H1 (cell line): Measurements from ENCODE around the gene STK11. TPM values are rescaled to one million over a fixed set of nuclear protein-coding genes. Genes with fewer than 3 reads are reported as not detected.

Experiments
- CTCF ChIA-PET: fragments of 300-600 bp; sonication (Branson Sonifier 250); formaldehyde crosslinking; loops from one replicate; lab custom pipeline; 2021; ENCODE audit not compliant: partially characterized antibody; lab: Charles Lee
- POLR2A ChIA-PET: fragments of 300-600 bp; sonication (Branson Sonifier 250); formaldehyde crosslinking; loops from one replicate; lab custom pipeline; 2021; ENCODE audit warnings: inconsistent platforms; ENCODE audit not compliant: partially characterized antibody; lab: Charles Lee
- DNase-seq, 2 experiments: peaks; one replicate each; pipeline versions ENCODE4 v3.0.0 to v3.0.0-alpha.2; 2010 to 2022; ENCODE audit warnings: low spot score in 2 of 2, low read depth in 1 of 2, mixed read lengths in 1 of 2
- FAIRE-seq: peaks from 2 replicates; lab custom pipeline; 2011; peaks lifted over from hg19 to GRCh38; lab: Jason Lieb, UNC
- H2AFZ ChIP-seq: 2 replicates; pipeline ENCODE4 v1.8.1; 2012; ENCODE audit warnings: low read length, inconsistent platforms
- H2AK5ac ChIP-seq: 2 replicates; pipeline ENCODE4 v1.6.1; 2013; ENCODE audit warnings: low read depth, low read length
- H2BK120ac ChIP-seq: replicated peaks from 2 replicates; pipeline ENCODE3; 2013; ENCODE audit warnings: low read depth, low read length, inconsistent platforms
- H2BK12ac ChIP-seq: 2 replicates; pipeline ENCODE4 v1.6.1; 2013; ENCODE audit warnings: low read depth, low read length
- H2BK15ac ChIP-seq: 2 replicates; pipeline ENCODE4 v1.6.1; 2013; ENCODE audit warnings: low read length
- H2BK20ac ChIP-seq: 2 replicates; pipeline ENCODE4 v1.6.1; 2013; ENCODE audit warnings: low read length
- H2BK5ac ChIP-seq: 2 replicates; pipeline ENCODE4 v1.6.1; 2013; ENCODE audit warnings: low read depth, low read length
- H3K14ac ChIP-seq: 2 replicates; pipeline ENCODE4 v1.6.1; 2013; ENCODE audit warnings: inconsistent platforms; ENCODE audit not compliant: insufficient read length
- H3K18ac ChIP-seq: 2 replicates; pipeline ENCODE4 v1.6.1; 2013; ENCODE audit warnings: low read length; ENCODE audit errors: extremely low read depth
- H3K23ac ChIP-seq: 2 replicates; pipeline ENCODE4 v1.6.1; 2013; ENCODE audit warnings: inconsistent platforms; ENCODE audit not compliant: insufficient read length
- H3K23me2 ChIP-seq: 2 replicates; pipeline ENCODE4 v1.6.1; 2013; ENCODE audit warnings: low read depth, low read length
- H3K27ac ChIP-seq: 2 replicates; pipeline ENCODE4 v1.6.1; 2011; ENCODE audit warnings: low read depth, low read length, inconsistent platforms
- H3K27me3 ChIP-seq, 4 experiments: replicated peaks in 1 of 4; 1 replicate in 1 of 4; 2 replicates in 3 of 4; pipeline versions ENCODE4 v1.6.1 to v1.8.1; 2011 to 2013; ENCODE audit warnings: low read length in 3 of 4, mild to moderate bottlenecking in 3 of 4, inconsistent platforms in 2 of 4, mixed read lengths in 2 of 4, moderate library complexity in 1 of 4; ENCODE audit not compliant: control insufficient read depth in 3 of 4, insufficient read depth in 3 of 4; ENCODE audit errors: extremely low read depth in 1 of 4
- H3K36me3 ChIP-seq, 4 experiments: 2 replicates each; pipeline versions ENCODE4 v1.6.1 to v1.8.1; 2011 to 2013; ENCODE audit warnings: mild to moderate bottlenecking in 4 of 4, low read length in 3 of 4, moderate library complexity in 2 of 4, control low read depth in 1 of 4, inconsistent platforms in 1 of 4; ENCODE audit not compliant: insufficient read depth in 4 of 4, control insufficient read depth in 2 of 4
- H3K4ac ChIP-seq: replicated peaks from 2 replicates; pipeline ENCODE3; 2013; ENCODE audit warnings: low read length, low read depth, mixed read lengths, inconsistent platforms; ENCODE audit not compliant: insufficient read length
- H3K4me1 ChIP-seq, 4 experiments: replicated peaks in 1 of 4; 1 replicate in 1 of 4; 2 replicates in 3 of 4; pipeline versions ENCODE4 v1.6.1 to v1.8.1; 2011 to 2013; ENCODE audit warnings: low read length in 3 of 4, inconsistent platforms in 2 of 4, mixed read lengths in 1 of 4; ENCODE audit not compliant: insufficient read depth in 4 of 4, control insufficient read depth in 3 of 4
- H3K4me2 ChIP-seq, 2 experiments: 2 replicates each; pipeline versions ENCODE4 v1.6.1 to v1.8.1; 2011 to 2013; ENCODE audit warnings: low read depth in 2 of 2, low read length in 2 of 2, control low read depth in 1 of 2, inconsistent platforms in 1 of 2, mild to moderate bottlenecking in 1 of 2; ENCODE audit not compliant: insufficient read depth in 1 of 2
- H3K4me3 ChIP-seq, 4 experiments: fragments of 200-600, 300-600 bp in 1 of 4; sonication (generic), shearing (Covaris generic), sonication (Bioruptor Twin) in 1 of 4; 2 replicates each; pipeline versions ENCODE4 v1.5.1 to v1.8.1; 2011 to 2016; ENCODE audit warnings: low read length in 4 of 4, low read depth in 3 of 4, control low read depth in 2 of 4, inconsistent platforms in 2 of 4, mild to moderate bottlenecking in 2 of 4, mixed read lengths in 1 of 4, moderate library complexity in 1 of 4; ENCODE audit not compliant: insufficient read depth in 2 of 4; ENCODE audit errors: extremely low read depth in 1 of 4
- H3K56ac ChIP-seq: replicated peaks from 2 replicates; pipeline ENCODE3; 2013; ENCODE audit warnings: low read depth, mild to moderate bottlenecking, mixed read lengths, low read length, inconsistent platforms; ENCODE audit not compliant: insufficient read length
- H3K79me1 ChIP-seq: 2 replicates; pipeline ENCODE4 v1.6.1; 2013; ENCODE audit warnings: low read depth, low read length, control low read depth
- H3K79me2 ChIP-seq, 2 experiments: 2 replicates each; pipeline versions ENCODE4 v1.6.1 to v1.8.1; 2012 to 2013; ENCODE audit warnings: low read length in 2 of 2, mild to moderate bottlenecking in 2 of 2, inconsistent platforms in 1 of 2; ENCODE audit not compliant: insufficient read depth in 2 of 2, control insufficient read depth in 1 of 2
- H3K9ac ChIP-seq, 4 experiments: replicated peaks in 1 of 4; 1 replicate in 1 of 4; 2 replicates in 3 of 4; pipeline versions ENCODE4 v1.6.1 to v1.8.1; 2011 to 2013; ENCODE audit warnings: low read depth in 3 of 4, low read length in 3 of 4, control low read depth in 2 of 4, mild to moderate bottlenecking in 2 of 4, moderate library complexity in 2 of 4, inconsistent platforms in 1 of 4; ENCODE audit errors: extremely low read depth in 1 of 4
- H3K9me3 ChIP-seq, 2 experiments: 2 replicates each; pipeline versions ENCODE4 v1.6.1 to v1.8.1; 2012 to 2013; ENCODE audit warnings: mild to moderate bottlenecking in 2 of 2, moderate library complexity in 2 of 2, control low read depth in 1 of 2, inconsistent platforms in 1 of 2, low read depth in 1 of 2, low read length in 1 of 2, mixed read lengths in 1 of 2; ENCODE audit not compliant: insufficient read depth in 2 of 2
- H4K20me1 ChIP-seq, 2 experiments: replicated peaks in 1 of 2; 2 replicates each; pipeline versions ENCODE3 to v1.8.1; 2011 to 2013; ENCODE audit warnings: inconsistent platforms in 2 of 2, low read length in 2 of 2, mild to moderate bottlenecking in 1 of 2; ENCODE audit not compliant: insufficient read depth in 2 of 2, control insufficient read depth in 1 of 2
- H4K5ac ChIP-seq: 2 replicates; pipeline ENCODE4 v1.6.1; 2013; ENCODE audit warnings: low read length, low read depth, mixed read lengths, inconsistent platforms; ENCODE audit not compliant: insufficient read length
- H4K8ac ChIP-seq: 2 replicates; pipeline ENCODE4 v1.8.0; 2013; ENCODE audit warnings: mild to moderate bottlenecking, moderate library complexity, low read length, inconsistent platforms; ENCODE audit not compliant: insufficient read depth; ENCODE audit errors: extremely low read depth
- H4K91ac ChIP-seq: replicated peaks from 2 replicates; pipeline ENCODE3; 2013; ENCODE audit warnings: low read length, mixed read lengths, inconsistent platforms; ENCODE audit not compliant: insufficient read length
- GABPA ChIP-seq: IDR thresholded peaks from 2 replicates; pipeline ENCODE4 v1.6.1; 2011; ENCODE audit warnings: mild to moderate bottlenecking, low read length, moderate library complexity, borderline replicate concordance; ENCODE audit not compliant: insufficient read depth
- JUN ChIP-seq: IDR thresholded peaks from 2 replicates; pipeline ENCODE4 v1.6.1; 2011; ENCODE audit warnings: low read depth, mild to moderate bottlenecking, improper control_type of control experiment, low read length
- WGBS, 2 experiments: shearing (Covaris generic) in 1 of 2; methylation state at CpG; one replicate each; pipeline versions ENCODE4 v1.1.6 to v1.1.7; 2013 to 2015; ENCODE audit warnings: low lambda C conversion rate in 2 of 2, mixed read lengths in 2 of 2, inconsistent platforms in 1 of 2, low coverage in 1 of 2, missing lambda C conversion rate in 1 of 2; ENCODE audit not compliant: insufficient replicate concordance in 2 of 2, insufficient coverage in 1 of 2, insufficient read length in 1 of 2; ENCODE audit errors: extremely low coverage in 1 of 2, missing lambda C conversion rate in 1 of 2; 5-methylcytosine and 5-hydroxymethylcytosine counted together
- polyA plus RNA-seq, 7 experiments: library from polyadenylated mRNA; depleted of rRNA in 3 of 7; stranded (reverse) in 5 of 7; unstranded in 2 of 7; fragments of >200 nt in 5 of 7; fragments of 200-250 nt in 2 of 7; gene quantifications; 1 replicate in 5 of 7; 2 replicates in 1 of 7; 4 replicates in 1 of 7; pipeline versions ENCODE4 v1.2.1 to v1.2.3, GENCODE V29; 2011 to 2013; ENCODE audit warnings: missing spikeins in 2 of 7, mixed read lengths in 2 of 7
- total RNA-seq: library from RNA; stranded (reverse); fragmentation: NEBNext Ultra II Directional; extraction: Animal tissue kit (Norgen Biotek cat#: 25700); gene quantifications from 2 replicates; pipeline ENCODE4 v1.2.1, GENCODE V29; 2021

Gene STK11
- total and polyA plus RNA-seq, 2 of the 8 experiments (the other 6 are each of a cell fraction or from before 2014, with no cell fraction given): 45.3 to 70.7 TPM

- CTCF ChIA-PET: interaction anchor here (1.1 to 2.3 kb wide), 4 partner anchors 12 to 23 kb away, joined by 4 to 10 read pairs (median 7); no protein-coding TSS in a partner anchor
- no peak for DNase-seq
- no peak overlapping the region for H2AK5ac ChIP-seq
- H2BK15ac ChIP-seq: no peak overlapping the region
- 0 out of 2 replicates have a peak overlapping the region, but pooled peaks have one; percentile 5 for H4K8ac ChIP-seq
- no peak overlapping the region for H4K5ac ChIP-seq
- WGBS, 2 experiments: 99% methylated on average over 16 of the region's 43 CpGs; no CpG with 5 or more reads in 1 of the 2 experiments
- H3K18ac ChIP-seq: no peak overlapping the region
- no peaks in the 10 kb centered on the region for H3K27me3 ChIP-seq
- H2AFZ ChIP-seq: no peak overlapping the region
- H3K23ac ChIP-seq: no peak overlapping the region
- no peak overlapping the region for H2BK20ac ChIP-seq
- no peak overlapping the region for H2BK120ac ChIP-seq
- POLR2A ChIA-PET: interaction anchor here (0.8 to 2.8 kb wide), 4 partner anchors 10 to 128 kb away, joined by 3 to 7 read pairs (median 6); partner anchors contain the start of gene CIRBP
- no peak overlapping the region for H4K91ac ChIP-seq
- 0 out of 2 replicates have a peak, but pooled peaks cover 3% of the 10 kb centered on the region for H3K79me1 ChIP-seq
- H3K23me2 ChIP-seq: peaks cover 10% of the 10 kb centered on the region; the same call in 1 of the 2 replicates
- H3K36me3 ChIP-seq: peaks cover 4 to 40% (median 7%) of the 10 kb centered on the region in 4 experiments; a peak in 5 of 8 replicates
- H4K20me1 ChIP-seq: peaks cover 2 to 22% of the 10 kb centered on the region in 2 experiments
- no peak for FAIRE-seq
- no peak overlapping the region for H3K9ac ChIP-seq
- H3K27ac ChIP-seq: no peak overlapping the region
- H3K79me2 ChIP-seq: no peaks in the 10 kb centered on the region; a peak in 1 of 4 replicates
- H3K14ac ChIP-seq: no peak overlapping the region
- H3K4me3 ChIP-seq: no peak overlapping the region
- no peak overlapping the region for H3K4ac ChIP-seq
- H2BK5ac ChIP-seq: no peak overlapping the region
- no peak overlapping the region for H3K56ac ChIP-seq
- H3K4me2 ChIP-seq: no peak overlapping the region
- no peaks in the 10 kb centered on the region for H3K9me3 ChIP-seq
- peaks cover 0 to 11% (median 9%) of the 10 kb centered on the region in 4 experiments; a peak in 5 of 7 replicates for H3K4me1 ChIP-seq
- no peak overlapping the region for H2BK12ac ChIP-seq
- TF ChIP-seq GABPA (no peak), JUN (no peak)
Observed at GRCh38 chr19:1234955-1235380, 29.4 kb downstream of the STK11 start.
